Uterus (tissue), 2 donors: ENCODE measurements around the gene CYP3A4.

ENCODE experiments used
- POLR2A ChIP-seq, 2 donors: fragments of 450-650 bp; IDR thresholded peaks; one replicate each; pipeline ENCODE4 v1.6.1; 2016; ENCODE audit warnings: antibody characterized with exemption in 2 of 2, mild to moderate bottlenecking in 1 of 2, moderate library complexity in 1 of 2
- TF ChIP-seq, protein P1 (sequence below), 4 experiments: fragments of 200-600 bp in 2 of 4; fragments of 450-650 bp in 2 of 4; sonication (generic) in 2 of 4; IDR thresholded peaks; one replicate each; pipeline ENCODE4 v1.5.1; 2016 to 2019; ENCODE audit warnings: antibody characterized with exemption in 4 of 4, mild to moderate bottlenecking in 2 of 4, moderate library complexity in 1 of 4

DNA sequence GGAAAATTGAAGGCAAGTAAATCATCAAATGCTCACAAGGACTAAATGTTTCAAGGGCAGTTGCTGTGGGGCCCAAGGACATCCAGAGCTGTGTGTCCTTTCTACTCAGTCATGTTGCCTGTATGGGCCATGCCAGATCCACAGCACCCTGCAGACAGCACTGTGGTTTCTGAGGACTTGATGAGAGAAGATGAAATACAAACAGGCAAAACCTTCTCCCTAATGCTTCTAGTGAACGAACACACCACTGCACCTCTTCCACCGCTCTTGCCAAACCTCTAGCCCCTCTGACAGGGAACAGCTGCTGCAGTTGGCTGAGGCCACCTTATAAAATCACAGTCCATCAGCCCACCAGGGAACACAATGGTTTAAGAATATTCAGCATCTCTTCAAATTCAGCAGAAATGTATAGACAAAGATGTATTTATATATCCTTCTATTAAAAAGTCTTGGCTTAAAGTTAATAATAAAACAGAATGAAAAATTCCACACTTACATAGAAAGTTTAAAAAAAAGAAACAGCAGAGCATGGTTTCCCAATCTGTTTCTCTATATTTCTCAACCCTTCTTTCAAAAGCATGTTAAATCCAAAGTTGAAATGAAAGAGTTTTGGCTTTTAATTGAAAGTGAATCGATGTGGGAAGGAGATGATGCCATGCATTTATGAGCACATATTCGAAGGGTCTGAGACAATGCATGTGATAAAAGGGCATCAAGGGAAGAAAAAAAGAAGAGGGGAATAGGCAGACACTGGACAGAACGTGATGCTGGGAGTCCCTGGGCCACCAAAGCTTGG is 63.0 kb downstream of the CYP3A4 start:
- TF ChIP-seq, protein P1, sequence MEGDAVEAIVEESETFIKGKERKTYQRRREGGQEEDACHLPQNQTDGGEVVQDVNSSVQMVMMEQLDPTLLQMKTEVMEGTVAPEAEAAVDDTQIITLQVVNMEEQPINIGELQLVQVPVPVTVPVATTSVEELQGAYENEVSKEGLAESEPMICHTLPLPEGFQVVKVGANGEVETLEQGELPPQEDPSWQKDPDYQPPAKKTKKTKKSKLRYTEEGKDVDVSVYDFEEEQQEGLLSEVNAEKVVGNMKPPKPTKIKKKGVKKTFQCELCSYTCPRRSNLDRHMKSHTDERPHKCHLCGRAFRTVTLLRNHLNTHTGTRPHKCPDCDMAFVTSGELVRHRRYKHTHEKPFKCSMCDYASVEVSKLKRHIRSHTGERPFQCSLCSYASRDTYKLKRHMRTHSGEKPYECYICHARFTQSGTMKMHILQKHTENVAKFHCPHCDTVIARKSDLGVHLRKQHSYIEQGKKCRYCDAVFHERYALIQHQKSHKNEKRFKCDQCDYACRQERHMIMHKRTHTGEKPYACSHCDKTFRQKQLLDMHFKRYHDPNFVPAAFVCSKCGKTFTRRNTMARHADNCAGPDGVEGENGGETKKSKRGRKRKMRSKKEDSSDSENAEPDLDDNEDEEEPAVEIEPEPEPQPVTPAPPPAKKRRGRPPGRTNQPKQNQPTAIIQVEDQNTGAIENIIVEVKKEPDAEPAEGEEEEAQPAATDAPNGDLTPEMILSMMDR (IDR thresholded peaks at IDR 0.05), result no peak
- TF ChIP-seq POLR2A (IDR thresholded peaks at IDR 0.05), result no peak
